Measurements from ENCODE around the gene SIRT2.
A peak's percentile ranks its signal among the peaks of the same experiment; 100 is the strongest.

SIRT2 gene

GRCh38 chr19:38831142-38831605 is 68.2 kb downstream of the SIRT2 start:
- peak overlapping the region; percentile 100 for H3K27ac ChIP-seq
- TF ChIP-seq CTCF (conservative IDR thresholded peaks at IDR 0.05): no peak

- H3K27ac ChIP-seq: peak overlapping the region; percentile 100
- TF ChIP-seq CTCF (conservative IDR thresholded peaks at IDR 0.05): no peak
Observed at GRCh38 chr19:38830039-38830733, 69.2 kb downstream of the SIRT2 start.

- peak overlapping the region; percentile 100; the same call in 1 of the 2 replicates for H3K27ac ChIP-seq
Observed at GRCh38 chr19:38829203-38829602, 70.2 kb downstream of the SIRT2 start.

All from VCaP (cell line).